Testis (tissue), 3 donors: ENCODE measurements around the gene BLCAP. TPM values are rescaled to one million over a fixed set of nuclear protein-coding genes. Genes with fewer than 3 reads are reported as not detected.
"Not testable (repeated sequence)": the region's sequence is repeated elsewhere in the genome, so short reads cannot be mapped to it uniquely, and the experiment has no call there.

ENCODE experiments used
- DNase-seq: peaks from one replicate; pipeline ENCODE4 v3.0.0-alpha.2; 2019
- H3K27ac ChIP-seq, 2 donors: fragments of 200-600 bp; sonication (generic); one replicate each; pipeline ENCODE4 v1.5.1; 2019
- H3K27me3 ChIP-seq: fragments of 200-600 bp; sonication (generic); one replicate; pipeline ENCODE4 v1.5.1; 2019
- H3K36me3 ChIP-seq: fragments of 200-600 bp; sonication (generic); one replicate; pipeline ENCODE4 v1.5.1; 2017; ENCODE audit warnings: low read depth; ENCODE audit errors: missing control alignments
- H3K4me1 ChIP-seq: fragments of 200-600 bp; sonication (generic); one replicate; pipeline ENCODE4 v1.5.1; 2019
- H3K4me3 ChIP-seq, 2 donors: fragments of 200-600 bp; sonication (generic); one replicate each; pipeline ENCODE4 v1.5.1; 2017 to 2019
- H3K9me3 ChIP-seq: fragments of 200-600 bp; sonication (generic); one replicate; pipeline ENCODE4 v1.5.1; 2017
- CTCF ChIP-seq, 3 experiments: fragments of 450-650 bp in 2 of 3; fragments of 200-600 bp in 1 of 3; sonication (generic) in 1 of 3; IDR thresholded peaks; one replicate each; pipeline ENCODE4 v1.5.1; 2016 to 2019; ENCODE audit warnings: antibody characterized with exemption in 3 of 3, mild to moderate bottlenecking in 2 of 3, moderate library complexity in 1 of 3
- POLR2A ChIP-seq: fragments of 450-650 bp; IDR thresholded peaks from one replicate; pipeline ENCODE4 v1.6.1; 2017; ENCODE audit warnings: antibody characterized with exemption, mild to moderate bottlenecking, moderate library complexity
- WGBS, 2 donors: methylation state at CpG; one replicate each; pipeline ENCODE4 v1.1.5; 2018; 5-methylcytosine and 5-hydroxymethylcytosine counted together
- intact Hi-C: fragments of 100-400 bp; cut with DNase I; formaldehyde crosslinking; loops from one replicate; pipeline ENCODE4 v1.15.1; 2023; ENCODE audit warnings: low total_unique reads
- polyA plus RNA-seq: library from polyadenylated mRNA; stranded (reverse); fragments of 350-450 nt; fragmentation: Illumina TruSeq; extraction: RNeasy Lipid Tissue Mini Kit (QIAGEN cat#74804); gene quantifications from one replicate; pipeline ENCODE4 v1.2.3, GENCODE V29; 2014; ENCODE audit warnings: low read depth, low replicate concordance; ENCODE audit not compliant: insufficient read depth
- total RNA-seq, 2 donors: library from RNA; depleted of rRNA; stranded (reverse); fragments of >200 nt; gene quantifications; one replicate each; pipeline ENCODE4 v1.2.3, GENCODE V29; 2016

The BLCAP gene
- total and polyA plus RNA-seq, 3 donors from 2014 or later = 76.9 to 83.6 (median 80.0) TPM

DNA sequence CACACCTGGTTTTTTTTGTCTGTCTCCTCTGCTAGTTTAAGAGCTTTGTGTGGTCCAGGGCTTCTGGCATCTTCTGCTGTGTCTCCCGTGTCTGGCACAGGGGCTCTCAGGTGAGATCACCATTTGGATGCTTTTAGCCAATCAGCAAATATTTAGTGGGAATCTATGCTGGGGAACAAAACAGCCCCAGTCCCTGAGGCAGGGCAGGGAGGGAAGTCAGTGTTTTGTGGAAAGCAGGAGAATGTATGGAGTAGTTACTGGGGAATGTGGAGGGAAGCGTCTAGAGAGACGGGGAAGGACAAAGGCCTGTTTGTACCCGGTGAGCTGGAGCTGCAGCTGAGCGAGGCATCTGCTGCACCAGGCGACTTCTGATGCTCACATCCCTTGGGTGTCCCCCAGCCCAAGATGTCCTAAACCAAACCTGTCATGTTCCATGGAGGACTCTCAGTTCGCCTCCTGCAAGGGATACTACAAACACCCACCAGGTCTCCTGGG is 55.9 kb downstream of the BLCAP start:
- 72 to 84% methylated on average over 7 of the region's 7 CpGs for WGBS, 2 donors

DNA sequence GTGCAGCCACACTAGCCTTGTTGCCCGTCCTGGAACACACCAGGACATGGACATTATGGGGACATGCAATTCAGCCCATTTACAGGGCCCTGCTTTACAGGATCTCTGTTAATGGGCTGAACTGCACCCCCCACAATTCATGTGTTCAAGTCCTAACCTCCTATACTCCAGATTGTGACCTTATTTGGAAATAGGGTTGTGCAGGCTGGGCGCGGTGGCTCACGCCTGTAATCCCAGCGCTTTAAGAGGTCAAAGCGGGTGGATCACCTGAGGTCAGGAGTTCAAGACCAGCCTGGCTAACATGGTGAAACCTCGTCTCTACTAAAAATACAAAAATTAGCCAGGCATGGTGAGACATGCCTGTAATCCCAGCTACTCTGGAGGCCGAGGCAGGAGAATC is 57.5 kb downstream of the BLCAP start:
- H3K9me3 ChIP-seq, H3K36me3 ChIP-seq, H3K27me3 ChIP-seq, H3K4me1 ChIP-seq, intact Hi-C loops, H3K27ac ChIP-seq, DNase-seq, H3K4me3 ChIP-seq: not testable (repeated sequence)
- WGBS, 2 donors = 97 to 100% methylated on average over 7 to 8 of the region's 8 CpGs

More for the DNA sequence above, 55.9 kb downstream of the BLCAP start:
- TF ChIP-seq POLR2A (no peak), CTCF (IDR thresholded peaks at IDR 0.05) (no peak)
- H3K4me3 ChIP-seq = no peak overlapping the region
- intact Hi-C loops = no loop called here
- no peak overlapping the region for H3K27ac ChIP-seq
- no peak for DNase-seq
- H3K9me3 ChIP-seq = no peaks in the 10 kb centered on the region
- H3K4me1 ChIP-seq = no peaks in the 10 kb centered on the region
- no peaks in the 10 kb centered on the region for H3K36me3 ChIP-seq
- no peaks in the 10 kb centered on the region for H3K27me3 ChIP-seq

- intact Hi-C loops = no loop called here
- Histone ChIP-seq H3K4me1 (no peaks in the 10 kb centered on the region), H3K27ac (no peak overlapping the region), H3K4me3 (no peak overlapping the region), H3K9me3 (no peaks in the 10 kb centered on the region), H3K36me3 (no peaks in the 10 kb centered on the region), H3K27me3 (no peaks in the 10 kb centered on the region)
- 91 to 95% methylated on average over 7 of the region's 7 CpGs for WGBS, 2 donors
- DNase-seq = no peak
- no peak for TF ChIP-seq POLR2A
- TF ChIP-seq CTCF (IDR thresholded peaks at IDR 0.05) = no peak
Observed at GRCh38 chr20:37469531-37469930, 58.1 kb downstream of the BLCAP start.

GRCh38 chr20:37468886-37469285 is 58.8 kb downstream of the BLCAP start:
- H3K27me3 ChIP-seq = no peaks in the 10 kb centered on the region
- H3K4me1 ChIP-seq = no peaks in the 10 kb centered on the region
- TF ChIP-seq POLR2A = no peak
- no peak for TF ChIP-seq CTCF (IDR thresholded peaks at IDR 0.05)
- no peak overlapping the region for H3K4me3 ChIP-seq
- H3K36me3 ChIP-seq = no peaks in the 10 kb centered on the region
- no peaks in the 10 kb centered on the region for H3K9me3 ChIP-seq
- intact Hi-C loops = no loop called here
- 90 to 96% methylated on average over 4 of the region's 4 CpGs for WGBS, 2 donors
- no peak overlapping the region for H3K27ac ChIP-seq
- no peak for DNase-seq

Other genes with a start within 250 kb of the BLCAP start
- 10 to 100 TPM; 42.4 to 68.4 TPM for gene MANBAL, start 238.2 kb downstream of the BLCAP start, total RNA-seq
- 92.4 TPM for gene MANBAL, start 238.2 kb downstream of the BLCAP start, polyA plus RNA-seq
- 100 to 1,000 TPM; 143 to 179 TPM for gene SRC, start 181.7 kb downstream of the BLCAP start, total RNA-seq
- 90.3 TPM for gene SRC, start 181.7 kb downstream of the BLCAP start, polyA plus RNA-seq
- 1 to 10 TPM; 6.2 to 8.7 TPM for gene NNAT, start 6.6 kb downstream of the BLCAP start, total RNA-seq
- 6.1 TPM for gene NNAT, start 6.6 kb downstream of the BLCAP start, polyA plus RNA-seq
- gene CTNNBL1, start 166.2 kb upstream of the BLCAP start, total RNA-seq = 10 to 100 TPM; 50.4 to 61.0 TPM
- 119 TPM for gene CTNNBL1, start 166.2 kb upstream of the BLCAP start, polyA plus RNA-seq